ENCODE results near the gene FOSL1. TPM values are rescaled to one million over a fixed set of nuclear protein-coding genes. Genes with fewer than 3 reads are reported as not detected.

The FOSL1 gene
- total and polyA plus RNA-seq, 2 experiments from 2014 or later, result 14.6 to 17.1 TPM

GRCh38 chr11:65854161-65854592, 46.0 kb downstream of the FOSL1 start (continued):
- TF ChIP-seq, protein P1, sequence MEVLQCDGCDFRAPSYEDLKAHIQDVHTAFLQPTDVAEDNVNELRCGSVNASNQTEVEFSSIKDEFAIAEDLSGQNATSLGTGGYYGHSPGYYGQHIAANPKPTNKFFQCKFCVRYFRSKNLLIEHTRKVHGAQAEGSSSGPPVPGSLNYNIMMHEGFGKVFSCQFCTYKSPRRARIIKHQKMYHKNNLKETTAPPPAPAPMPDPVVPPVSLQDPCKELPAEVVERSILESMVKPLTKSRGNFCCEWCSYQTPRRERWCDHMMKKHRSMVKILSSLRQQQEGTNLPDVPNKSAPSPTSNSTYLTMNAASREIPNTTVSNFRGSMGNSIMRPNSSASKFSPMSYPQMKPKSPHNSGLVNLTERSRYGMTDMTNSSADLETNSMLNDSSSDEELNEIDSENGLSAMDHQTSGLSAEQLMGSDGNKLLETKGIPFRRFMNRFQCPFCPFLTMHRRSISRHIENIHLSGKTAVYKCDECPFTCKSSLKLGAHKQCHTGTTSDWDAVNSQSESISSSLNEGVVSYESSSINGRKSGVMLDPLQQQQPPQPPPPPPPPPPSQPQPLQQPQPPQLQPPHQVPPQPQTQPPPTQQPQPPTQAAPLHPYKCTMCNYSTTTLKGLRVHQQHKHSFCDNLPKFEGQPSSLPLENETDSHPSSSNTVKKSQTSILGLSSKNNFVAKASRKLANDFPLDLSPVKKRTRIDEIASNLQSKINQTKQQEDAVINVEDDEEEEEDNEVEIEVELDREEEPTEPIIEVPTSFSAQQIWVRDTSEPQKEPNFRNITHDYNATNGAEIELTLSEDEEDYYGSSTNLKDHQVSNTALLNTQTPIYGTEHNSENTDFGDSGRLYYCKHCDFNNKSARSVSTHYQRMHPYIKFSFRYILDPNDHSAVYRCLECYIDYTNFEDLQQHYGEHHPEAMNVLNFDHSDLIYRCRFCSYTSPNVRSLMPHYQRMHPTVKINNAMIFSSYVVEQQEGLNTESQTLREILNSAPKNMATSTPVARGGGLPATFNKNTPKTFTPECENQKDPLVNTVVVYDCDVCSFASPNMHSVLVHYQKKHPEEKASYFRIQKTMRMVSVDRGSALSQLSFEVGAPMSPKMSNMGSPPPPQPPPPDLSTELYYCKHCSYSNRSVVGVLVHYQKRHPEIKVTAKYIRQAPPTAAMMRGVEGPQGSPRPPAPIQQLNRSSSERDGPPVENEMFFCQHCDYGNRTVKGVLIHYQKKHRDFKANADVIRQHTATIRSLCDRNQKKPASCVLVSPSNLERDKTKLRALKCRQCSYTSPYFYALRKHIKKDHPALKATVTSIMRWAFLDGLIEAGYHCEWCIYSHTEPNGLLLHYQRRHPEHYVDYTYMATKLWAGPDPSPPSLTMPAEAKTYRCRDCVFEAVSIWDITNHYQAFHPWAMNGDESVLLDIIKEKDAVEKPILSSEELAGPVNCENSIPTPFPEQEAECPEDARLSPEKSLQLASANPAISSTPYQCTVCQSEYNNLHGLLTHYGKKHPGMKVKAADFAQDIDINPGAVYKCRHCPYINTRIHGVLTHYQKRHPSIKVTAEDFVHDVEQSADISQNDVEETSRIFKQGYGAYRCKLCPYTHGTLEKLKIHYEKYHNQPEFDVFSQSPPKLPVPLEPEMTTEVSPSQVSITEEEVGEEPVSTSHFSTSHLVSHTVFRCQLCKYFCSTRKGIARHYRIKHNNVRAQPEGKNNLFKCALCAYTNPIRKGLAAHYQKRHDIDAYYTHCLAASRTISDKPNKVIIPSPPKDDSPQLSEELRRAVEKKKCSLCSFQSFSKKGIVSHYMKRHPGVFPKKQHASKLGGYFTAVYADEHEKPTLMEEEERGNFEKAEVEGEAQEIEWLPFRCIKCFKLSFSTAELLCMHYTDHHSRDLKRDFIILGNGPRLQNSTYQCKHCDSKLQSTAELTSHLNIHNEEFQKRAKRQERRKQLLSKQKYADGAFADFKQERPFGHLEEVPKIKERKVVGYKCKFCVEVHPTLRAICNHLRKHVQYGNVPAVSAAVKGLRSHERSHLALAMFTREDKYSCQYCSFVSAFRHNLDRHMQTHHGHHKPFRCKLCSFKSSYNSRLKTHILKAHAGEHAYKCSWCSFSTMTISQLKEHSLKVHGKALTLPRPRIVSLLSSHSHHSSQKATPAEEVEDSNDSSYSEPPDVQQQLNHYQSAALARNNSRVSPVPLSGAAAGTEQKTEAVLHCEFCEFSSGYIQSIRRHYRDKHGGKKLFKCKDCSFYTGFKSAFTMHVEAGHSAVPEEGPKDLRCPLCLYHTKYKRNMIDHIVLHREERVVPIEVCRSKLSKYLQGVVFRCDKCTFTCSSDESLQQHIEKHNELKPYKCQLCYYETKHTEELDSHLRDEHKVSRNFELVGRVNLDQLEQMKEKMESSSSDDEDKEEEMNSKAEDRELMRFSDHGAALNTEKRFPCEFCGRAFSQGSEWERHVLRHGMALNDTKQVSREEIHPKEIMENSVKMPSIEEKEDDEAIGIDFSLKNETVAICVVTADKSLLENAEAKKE (CRISPR knock-in tag; IDR thresholded peaks at IDR 0.05), result no peak
- TF ChIP-seq POLR2AphosphoS5 (IDR thresholded peaks at IDR 0.05; ENCODE audit: low read depth), result no peak
- no peak for TF ChIP-seq JUNB (IDR thresholded peaks at IDR 0.05; ENCODE audit: unreplicated experiment)
- TF ChIP-seq ZNF114 (CRISPR knock-in tag; IDR thresholded peaks at IDR 0.05), result no peak

GRCh38 chr11:65853246-65853979, 46.8 kb downstream of the FOSL1 start:
- Mint-ChIP-seq H3K36me3 (ENCODE audit: low read depth) (peaks cover 64% of the 10 kb centered on the region), H3K4me1 (peaks cover 27% of the 10 kb centered on the region), H3K9me3 (peaks cover 12% of the 10 kb centered on the region), H3K27me3 (ENCODE audit: insufficient read depth, low read depth, poor library complexity) (peaks cover 64% of the 10 kb centered on the region), H3K27ac (peak overlapping the region; percentile 68), H3K4me3 (peak overlapping the region; percentile 34; the same call in 2 of the 3 replicates)
- H3F3A ChIP-seq (replicated peaks; ENCODE audit: low read depth), result peaks cover 63% of the 10 kb centered on the region
- peak; percentile 68 for DNase-seq (ENCODE audit: low spot score)
- no peak overlapping the region for H3K4me3 ChIP-seq
- H3K4me1 ChIP-seq (ENCODE audit: insufficient read depth), result peaks cover 3% of the 10 kb centered on the region
- peaks cover 39% of the 10 kb centered on the region for H3K79me2 ChIP-seq (replicated peaks; ENCODE audit: insufficient read depth)
- peak; percentile 4 for ATAC-seq
- H3K27me3 ChIP-seq (ENCODE audit: insufficient read depth), result no peaks in the 10 kb centered on the region
- H4K20me1 ChIP-seq (replicated peaks; ENCODE audit: insufficient read depth), result peaks cover 33% of the 10 kb centered on the region
- H3K36me3 ChIP-seq (ENCODE audit: insufficient read depth), result peaks cover 28% of the 10 kb centered on the region
- peak overlapping the region; percentile 45; the same call in 1 of the 2 replicates for H3K27ac ChIP-seq (ENCODE audit: low read depth)
- H3K9me2 ChIP-seq (ENCODE audit: insufficient read depth), result no peaks in the 10 kb centered on the region
- no peak overlapping the region for H2AFZ ChIP-seq
- H3K4me2 ChIP-seq, result no peak overlapping the region
- TF ChIP-seq, protein P1 (CRISPR knock-in tag; IDR thresholded peaks at IDR 0.05), result no peak
- TF ChIP-seq ETS1 (IDR thresholded peaks at IDR 0.05) (no peak), POLR2AphosphoS5 (IDR thresholded peaks at IDR 0.05; ENCODE audit: low read depth) (0 out of 2 replicates have a peak, but pooled peaks have one; percentile 2)

All from GM23338 (cell line).